Glutamatergic neuron (in vitro differentiated cells): ENCODE results near the gene CCHCR1. TPM values are rescaled to one million over a fixed set of nuclear protein-coding genes. Genes with fewer than 3 reads are reported as not detected.
"Not testable (repeated sequence)": the region's sequence is repeated elsewhere in the genome, so short reads cannot be mapped to it uniquely, and the experiment has no call there.

ENCODE experiments used
- DNase-seq: peaks from one replicate; pipeline ENCODE4 v3.0.0; 2022
- H3K27ac Mint-ChIP-seq: one replicate; pipeline ENCODE4 v1.8.0; 2020; ENCODE audit warnings: mild to moderate bottlenecking, mixed read lengths, inconsistent platforms; ENCODE audit not compliant: unreplicated experiment
- H3K27me3 Mint-ChIP-seq: one replicate; pipeline ENCODE4 v1.8.0; 2020; ENCODE audit warnings: mild to moderate bottlenecking, moderate library complexity, mixed read lengths, inconsistent platforms; ENCODE audit not compliant: unreplicated experiment
- H3K36me3 Mint-ChIP-seq: one replicate; pipeline ENCODE4 v1.8.0; 2020; ENCODE audit warnings: mild to moderate bottlenecking, mixed read lengths, inconsistent platforms; ENCODE audit not compliant: unreplicated experiment
- H3K4me1 Mint-ChIP-seq: one replicate; pipeline ENCODE4 v1.8.0; 2020; ENCODE audit warnings: mild to moderate bottlenecking, low read depth, mixed read lengths, inconsistent platforms; ENCODE audit not compliant: unreplicated experiment
- H3K4me3 Mint-ChIP-seq: one replicate; pipeline ENCODE4 v1.8.0; 2020; ENCODE audit warnings: mild to moderate bottlenecking, mixed read lengths, inconsistent platforms; ENCODE audit not compliant: unreplicated experiment
- H3K9me3 Mint-ChIP-seq: one replicate; pipeline ENCODE4 v1.8.0; 2020; ENCODE audit warnings: mild to moderate bottlenecking, moderate library complexity, mixed read lengths, inconsistent platforms; ENCODE audit not compliant: unreplicated experiment
- CTCF ChIP-seq: fragments of 200-600 bp; sonication (generic); IDR thresholded peaks from one replicate; pipeline ENCODE4 v1.5.0; 2021; ENCODE audit not compliant: partially characterized antibody, unreplicated experiment
- total RNA-seq: library from RNA; stranded (reverse); fragmentation: NEBNext Ultra II Directional; extraction: Animal tissue kit (Norgen Biotek cat#: 25700); gene quantifications from one replicate; pipeline ENCODE4 v1.2.1, GENCODE V29; 2021; ENCODE audit not compliant: unreplicated experiment

The CCHCR1 gene
- total RNA-seq, 1 donor from 2014 or later = 28.7 TPM

GRCh38 chr6:31172973-31173384, 15.4 kb upstream of the CCHCR1 start:
- no peak overlapping the region for H3K27ac Mint-ChIP-seq
- H3K27me3 Mint-ChIP-seq = peaks cover 15% of the 10 kb centered on the region
- DNase-seq = no peak
- TF ChIP-seq CTCF = no peak
- peaks cover 4% of the 10 kb centered on the region for H3K36me3 Mint-ChIP-seq
- peaks cover 11% of the 10 kb centered on the region for H3K9me3 Mint-ChIP-seq
- peaks cover 17% of the 10 kb centered on the region for H3K4me1 Mint-ChIP-seq
- no peak overlapping the region for H3K4me3 Mint-ChIP-seq

GRCh38 chr6:31171931-31172905, 14.6 kb upstream of the CCHCR1 start:
- Mint-ChIP-seq H3K4me3 (peak overlapping the region; percentile 38), H3K27ac (no peak overlapping the region), H3K9me3 (peaks cover 10% of the 10 kb centered on the region), H3K4me1 (peaks cover 17% of the 10 kb centered on the region), H3K36me3 (peaks cover 4% of the 10 kb centered on the region), H3K27me3 (peaks cover 15% of the 10 kb centered on the region)
- DNase-seq = no peak
- no peak for TF ChIP-seq CTCF

- DNase-seq = no peak
- Mint-ChIP-seq H3K27me3 (peaks cover 14% of the 10 kb centered on the region), H3K27ac (peak overlapping the region; percentile 59), H3K36me3 (peaks cover 4% of the 10 kb centered on the region), H3K4me1 (peaks cover 17% of the 10 kb centered on the region), H3K9me3 (peaks cover 10% of the 10 kb centered on the region), H3K4me3 (no peak overlapping the region)
- TF ChIP-seq CTCF = no peak
These were observed 13.5 kb upstream of the CCHCR1 start for GRCh38 chr6:31170987-31171671.

GRCh38 chr6:31170600-31170881, 12.9 kb upstream of the CCHCR1 start, which contains the start of gene POU5F1:
Gene POU5F1 (minus strand): TSS chr6:31170682. CDS start chr6:31170620, 62 bp downstream.
- no peak for TF ChIP-seq CTCF
- peaks cover 19% of the 10 kb centered on the region for H3K4me1 Mint-ChIP-seq
- H3K4me3 Mint-ChIP-seq = peak within 1 kb of the TSS; percentile 63
- peaks cover 4% of the 10 kb centered on the region for H3K36me3 Mint-ChIP-seq
- DNase-seq = no peak
- peak within 1 kb of the TSS; percentile 59 for H3K27ac Mint-ChIP-seq
- peaks cover 10% of the 10 kb centered on the region for H3K9me3 Mint-ChIP-seq
- peaks cover 11% of the 10 kb centered on the region for H3K27me3 Mint-ChIP-seq

- peaks cover 21% of the 10 kb centered on the region for H3K4me1 Mint-ChIP-seq
- not testable (repeated sequence) for H3K36me3 Mint-ChIP-seq, H3K27ac Mint-ChIP-seq, DNase-seq
- H3K9me3 Mint-ChIP-seq = peaks cover 10% of the 10 kb centered on the region
- H3K27me3 Mint-ChIP-seq = peaks cover 11% of the 10 kb centered on the region
- H3K4me3 Mint-ChIP-seq = peak overlapping the region; percentile 63
These were observed 12.4 kb upstream of the CCHCR1 start for GRCh38 chr6:31169858-31170599.
